Loucy (cell line): ENCODE measurements around the gene PWP1.

Experiments
- H2AFZ ChIP-seq: fragments of 200-600 bp; sonication (generic); 2 replicates; pipeline ENCODE4 v1.6.0; 2016; ENCODE audit warnings: antibody characterized with exemption, mild to moderate bottlenecking, low read length, moderate library complexity
- H3F3A ChIP-seq: fragments of 200-600 bp; 2 replicates; pipeline ENCODE4 v1.6.0; 2016; ENCODE audit warnings: antibody characterized with exemption, low read depth, mild to moderate bottlenecking
- H3K27me3 ChIP-seq: fragments of 200-600 bp; sonication (generic); 2 replicates; pipeline ENCODE4 v1.6.1; 2014; ENCODE audit warnings: low read length, mild to moderate bottlenecking; ENCODE audit not compliant: insufficient read depth, poor library complexity, severe bottlenecking
- H3K36me3 ChIP-seq: fragments of 200-600 bp; sonication (generic); 2 replicates; pipeline ENCODE4 v1.6.1; 2016; ENCODE audit warnings: low read length; ENCODE audit not compliant: insufficient read depth
- H3K4me1 ChIP-seq: fragments of 200-600 bp; sonication (generic); 2 replicates; pipeline ENCODE4 v1.5.1; 2014; ENCODE audit warnings: low read length, mild to moderate bottlenecking; ENCODE audit not compliant: insufficient read depth, poor library complexity, severe bottlenecking
- H3K4me2 ChIP-seq: fragments of 200-600 bp; sonication (generic); 2 replicates; pipeline ENCODE4 v1.6.0; 2014; ENCODE audit warnings: antibody characterized with exemption, low read length, low read depth, mild to moderate bottlenecking; ENCODE audit not compliant: poor library complexity, severe bottlenecking
- H3K4me3 ChIP-seq: fragments of 200-600 bp; sonication (generic); 2 replicates; pipeline ENCODE4 v1.5.1; 2014; ENCODE audit warnings: low read length, mild to moderate bottlenecking, mixed read lengths; ENCODE audit not compliant: poor library complexity, severe bottlenecking
- H3K79me2 ChIP-seq: fragments of 200-600 bp; sonication (generic); 2 replicates; pipeline ENCODE4 v1.6.1; 2014; ENCODE audit warnings: low read length; ENCODE audit not compliant: insufficient read depth
- H3K9ac ChIP-seq: fragments of 200-600 bp; sonication (generic); 2 replicates; pipeline ENCODE4 v1.6.0; 2014; ENCODE audit warnings: mild to moderate bottlenecking, low read depth, low read length, moderate library complexity; ENCODE audit not compliant: poor library complexity, severe bottlenecking
- H3K9me2 ChIP-seq: fragments of 200-600 bp; sonication (generic); replicated peaks from 2 replicates; pipeline ENCODE4 v1.6.1; 2016; ENCODE audit warnings: low read depth, low read length, mixed read lengths
- H3K9me3 ChIP-seq: fragments of 200-600 bp; sonication (generic); 2 replicates; pipeline ENCODE4 v1.6.1; 2014; ENCODE audit warnings: mild to moderate bottlenecking, antibody characterized with exemption, low read length, low read depth; ENCODE audit not compliant: insufficient read depth
- H4K20me1 ChIP-seq: fragments of 200-600 bp; sonication (generic); 2 replicates; pipeline ENCODE4 v1.6.0; 2014; ENCODE audit warnings: antibody characterized with exemption, low read length, mild to moderate bottlenecking; ENCODE audit not compliant: insufficient read depth, poor library complexity, severe bottlenecking
- CTCF ChIP-seq: fragments of 200-600 bp; sonication (generic); conservative IDR thresholded peaks from 2 replicates; pipeline ENCODE4 v1.5.1; 2014; ENCODE audit warnings: mild to moderate bottlenecking, antibody characterized with exemption, low read length
- EZH2phosphoT487 ChIP-seq: fragments of 200-600 bp; IDR thresholded peaks from 2 replicates; pipeline ENCODE4 v1.6.1; 2018; ENCODE audit warnings: antibody characterized with exemption, mild to moderate bottlenecking, moderate library complexity, borderline replicate concordance

Gene PWP1

GRCh38 chr12:107661830-107662229 lies 23.8 kb upstream of the PWP1 start:
- Histone ChIP-seq H3K9ac (no peak overlapping the region), H3K9me3 (no peaks in the 10 kb centered on the region), H3K79me2 (no peaks in the 10 kb centered on the region), H2AFZ (no peak overlapping the region), H3K36me3 (no peaks in the 10 kb centered on the region), H3K4me2 (no peak overlapping the region), H4K20me1 (no peaks in the 10 kb centered on the region), H3K27me3 (no peaks in the 10 kb centered on the region), H3K4me1 (no peaks in the 10 kb centered on the region), H3F3A (no peaks in the 10 kb centered on the region), H3K4me3 (no peak overlapping the region), H3K9me2 (no peaks in the 10 kb centered on the region)
- TF ChIP-seq CTCF, result no peak
- TF ChIP-seq EZH2phosphoT487, result no peak

GRCh38 chr12:107662484-107662883 lies 23.1 kb upstream of the PWP1 start:
- no peaks in the 10 kb centered on the region for H3K4me1 ChIP-seq
- no peak overlapping the region for H3K4me3 ChIP-seq
- H4K20me1 ChIP-seq, result no peaks in the 10 kb centered on the region
- H3F3A ChIP-seq, result no peaks in the 10 kb centered on the region
- no peak overlapping the region for H3K4me2 ChIP-seq
- no peaks in the 10 kb centered on the region for H3K9me3 ChIP-seq
- no peaks in the 10 kb centered on the region for H3K36me3 ChIP-seq
- no peak overlapping the region for H2AFZ ChIP-seq
- no peak overlapping the region for H3K9ac ChIP-seq
- H3K79me2 ChIP-seq, result no peaks in the 10 kb centered on the region
- H3K9me2 ChIP-seq, result no peaks in the 10 kb centered on the region
- H3K27me3 ChIP-seq, result no peaks in the 10 kb centered on the region
- no peak for TF ChIP-seq EZH2phosphoT487

- Histone ChIP-seq H3F3A (no peaks in the 10 kb centered on the region), H3K9me2 (no peaks in the 10 kb centered on the region), H3K79me2 (no peaks in the 10 kb centered on the region), H3K4me1 (no peaks in the 10 kb centered on the region), H3K9ac (no peak overlapping the region), H3K4me2 (no peak overlapping the region), H2AFZ (no peak overlapping the region), H3K9me3 (no peaks in the 10 kb centered on the region), H3K4me3 (no peak overlapping the region), H4K20me1 (no peaks in the 10 kb centered on the region), H3K36me3 (no peaks in the 10 kb centered on the region), H3K27me3 (no peaks in the 10 kb centered on the region)
- TF ChIP-seq CTCF (no peak), EZH2phosphoT487 (no peak)
Measured at GRCh38 chr12:107663277-107663676, 22.3 kb upstream of the PWP1 start.

GRCh38 chr12:107666009-107666408 lies 19.6 kb upstream of the PWP1 start:
- no peak overlapping the region for H3K4me2 ChIP-seq
- no peaks in the 10 kb centered on the region for H4K20me1 ChIP-seq
- H3K27me3 ChIP-seq, result no peaks in the 10 kb centered on the region
- no peaks in the 10 kb centered on the region for H3F3A ChIP-seq
- TF ChIP-seq EZH2phosphoT487 (no peak), CTCF (no peak)
- no peaks in the 10 kb centered on the region for H3K79me2 ChIP-seq
- H3K36me3 ChIP-seq, result no peaks in the 10 kb centered on the region
- H3K9me2 ChIP-seq, result no peaks in the 10 kb centered on the region
- no peak overlapping the region for H3K9ac ChIP-seq
- H2AFZ ChIP-seq, result no peak overlapping the region
- no peaks in the 10 kb centered on the region for H3K9me3 ChIP-seq
- no peaks in the 10 kb centered on the region for H3K4me1 ChIP-seq
- H3K4me3 ChIP-seq, result no peak overlapping the region
